NCI-H510A (cell line): ENCODE data around the gene C8B.

Experiments
- DNase-seq: peaks from one replicate; lab custom pipeline; 2025; lab: John Stamatoyannopoulos, UW

C8B gene

DNA sequence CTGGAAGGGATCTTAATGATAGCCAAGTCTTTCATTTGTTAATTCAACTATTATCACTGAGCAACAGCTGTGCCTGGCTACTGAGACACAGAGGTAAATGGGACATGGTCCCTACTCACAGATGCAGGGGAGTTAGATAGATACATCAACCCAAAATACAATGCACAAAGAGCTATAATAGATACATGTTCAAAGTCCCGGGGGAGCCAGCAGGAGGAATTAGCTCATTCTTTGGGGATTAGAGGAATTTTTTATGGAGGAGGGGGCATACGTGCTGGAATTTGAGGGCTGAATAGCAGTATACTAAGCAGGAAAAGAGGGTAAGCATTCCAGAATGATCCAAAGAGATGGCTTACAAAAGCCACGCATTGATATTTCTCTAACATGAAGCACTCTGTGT is 34.6 kb downstream of the C8B start:
- DNase-seq, result no peak

DNA sequence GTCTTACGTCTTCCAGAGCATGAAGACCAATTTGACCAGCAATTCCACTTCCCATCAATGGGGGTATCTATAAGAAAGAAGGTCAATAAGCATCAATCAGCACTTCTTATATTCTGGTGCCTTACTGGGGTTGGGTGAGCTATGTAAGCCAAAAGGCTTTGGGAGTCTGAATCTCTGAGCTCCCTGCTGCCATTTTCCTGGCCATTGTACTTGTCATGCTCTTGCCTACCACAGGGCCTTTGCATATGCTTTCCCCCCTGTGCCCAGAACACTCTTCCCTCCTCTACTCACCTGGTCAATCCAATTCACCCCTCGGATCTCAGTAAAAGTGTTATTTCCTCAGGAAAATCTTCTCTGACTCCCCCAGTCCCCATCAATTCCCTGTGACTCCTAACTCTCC is 36.3 kb downstream of the C8B start:
- no peak for DNase-seq

- no peak for DNase-seq
Observed at GRCh38 chr1:56927986-56928385, 37.8 kb downstream of the C8B start.

- DNase-seq, result no peak
Observed at GRCh38 chr1:56927171-56927570, 38.6 kb downstream of the C8B start.

DNA sequence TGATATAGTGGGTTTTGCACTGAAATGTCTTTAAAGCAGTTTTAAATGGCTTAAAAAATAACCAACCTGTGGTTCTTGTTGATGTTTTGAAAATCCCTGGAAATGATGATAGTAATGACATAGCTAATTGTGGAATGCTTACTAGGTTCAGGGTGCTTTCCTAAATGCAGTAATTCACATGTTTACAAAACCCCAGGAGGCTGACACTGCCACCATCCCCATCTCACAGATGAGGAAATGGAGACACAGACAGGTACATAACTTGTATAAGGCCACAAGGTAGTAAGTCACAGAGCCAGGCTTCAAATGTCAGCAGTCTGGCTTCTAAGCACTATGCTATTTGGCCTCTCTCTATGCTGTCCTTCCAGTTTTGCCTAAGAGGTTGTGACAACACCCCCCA is 40.6 kb downstream of the C8B start:
- DNase-seq, result no peak

DNA sequence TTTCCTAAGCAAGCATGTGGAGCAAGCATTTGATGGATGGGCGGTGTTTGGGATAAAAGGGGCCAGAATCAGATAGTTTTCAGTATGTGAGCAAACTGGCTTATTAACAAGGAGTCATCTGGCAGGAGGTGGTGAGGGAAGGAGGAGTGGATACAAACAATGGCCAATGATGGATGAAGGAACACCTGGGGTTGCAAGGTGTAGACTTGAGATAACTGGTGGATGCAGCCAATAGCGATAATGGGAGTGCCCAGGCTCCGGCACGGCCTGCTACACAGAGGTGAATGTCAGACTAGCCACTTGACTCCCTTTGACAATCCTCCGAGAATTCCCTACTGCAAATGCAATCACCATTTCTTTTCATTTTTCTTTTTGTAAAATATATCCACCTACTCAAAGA is 41.7 kb downstream of the C8B start:
- no peak for DNase-seq

GRCh38 chr1:56923201-56923600 is 42.6 kb downstream of the C8B start:
- DNase-seq, result no peak

GRCh38 chr1:56922507-56922906 is 43.3 kb downstream of the C8B start:
- DNase-seq, result no peak

DNA sequence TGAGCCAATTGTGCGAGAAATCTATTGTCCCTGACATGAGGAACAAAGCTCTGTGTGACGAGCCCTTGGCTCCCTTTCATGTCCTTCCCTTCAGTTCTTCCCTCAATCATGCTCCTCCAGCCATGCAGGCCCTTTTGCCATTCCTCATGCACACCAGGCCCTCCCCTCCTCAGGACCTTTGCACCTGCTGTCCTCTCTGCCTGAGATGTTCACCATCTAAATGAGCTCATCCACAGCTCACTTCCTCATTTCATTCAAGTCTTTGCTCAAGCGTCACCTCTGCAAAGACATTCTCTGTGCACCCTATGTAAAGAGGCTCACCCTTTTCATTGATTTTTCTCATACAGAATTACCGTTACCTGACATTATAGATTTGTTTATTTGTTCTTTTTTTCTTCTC is 43.7 kb downstream of the C8B start:
- no peak for DNase-seq

DNA sequence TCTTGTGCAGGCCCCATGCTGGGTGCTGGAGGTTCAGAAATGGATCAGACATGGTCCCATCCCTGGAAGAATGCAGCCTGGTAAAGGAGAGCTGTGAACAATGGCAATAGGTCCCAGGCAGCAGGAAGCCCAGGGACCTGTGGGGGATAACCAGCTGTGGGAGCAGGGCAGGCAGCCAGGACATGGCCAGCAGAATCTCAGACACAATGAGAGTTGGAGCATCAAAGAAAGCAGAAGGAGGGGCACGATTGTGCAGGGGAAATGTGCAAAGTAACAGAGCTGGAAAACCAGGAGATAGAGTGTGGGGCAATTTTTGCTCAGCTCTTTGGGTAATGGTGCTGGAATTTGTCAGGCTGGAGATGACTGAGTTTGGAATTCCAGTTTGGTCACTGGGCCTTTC is 44.3 kb downstream of the C8B start:
- DNase-seq, result no peak

DNA sequence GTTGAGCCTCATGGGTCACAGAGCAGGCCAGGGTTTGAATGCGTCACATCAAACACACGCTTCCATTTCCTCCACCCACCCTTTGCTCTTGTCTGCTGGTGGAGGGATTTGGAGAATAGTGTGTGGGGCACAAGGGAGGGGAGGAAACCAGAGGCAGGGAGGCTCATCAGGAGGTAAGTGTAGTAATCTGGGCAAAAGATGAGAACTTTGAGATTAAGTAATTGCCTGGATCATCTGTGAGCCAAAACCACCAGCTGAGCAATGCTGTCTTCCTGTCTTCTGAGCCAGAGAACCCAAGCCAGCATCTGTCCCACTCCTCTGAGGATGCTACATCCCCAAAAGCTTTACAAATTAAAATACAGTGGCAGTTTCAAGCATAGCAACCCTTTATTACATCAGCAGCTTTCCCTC is 45.2 kb downstream of the C8B start:
- no peak for DNase-seq

GRCh38 chr1:56917356-56917755 is 48.5 kb downstream of the C8B start:
- DNase-seq, result no peak

GRCh38 chr1:56916630-56917029 is 49.2 kb downstream of the C8B start:
- DNase-seq, result no peak

DNA sequence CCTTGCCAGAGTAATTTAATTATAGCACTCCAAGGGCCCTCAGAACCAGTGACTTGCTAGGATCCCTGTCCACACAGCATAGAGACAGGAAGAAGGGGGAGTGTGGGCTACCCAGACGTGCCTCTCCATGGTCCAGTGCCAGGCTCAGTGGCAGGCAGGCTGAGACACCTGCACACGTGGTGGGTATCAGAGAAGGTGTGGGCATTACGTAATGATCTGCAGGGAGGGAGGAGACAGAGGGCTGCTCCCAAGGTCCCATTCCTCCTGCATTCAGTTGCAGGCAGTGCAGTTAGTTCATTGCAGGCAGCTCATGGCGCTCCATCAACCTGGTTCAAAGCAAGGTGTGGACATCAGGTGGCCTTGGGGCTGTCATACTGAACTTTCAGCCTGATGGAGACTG is 49.9 kb downstream of the C8B start:
- DNase-seq, result peak; percentile 77

DNA sequence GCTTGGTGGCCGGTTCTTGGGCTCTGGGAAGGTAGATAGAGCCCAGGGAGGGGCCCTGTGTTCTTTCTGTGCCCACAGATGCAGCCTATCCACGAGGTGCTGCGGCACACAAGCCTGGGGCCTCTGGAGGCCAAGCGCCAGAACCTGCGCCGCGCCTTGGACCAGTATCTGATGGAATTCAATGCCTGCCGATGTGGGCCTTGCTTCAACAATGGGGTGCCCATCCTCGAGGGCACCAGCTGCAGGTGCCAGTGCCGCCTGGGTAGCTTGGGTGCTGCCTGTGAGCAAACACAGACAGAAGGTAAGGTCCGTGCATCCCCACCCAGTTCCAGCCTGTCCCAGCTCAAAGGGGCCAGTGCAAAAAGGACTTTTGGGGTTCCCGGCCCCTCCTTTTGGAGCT is 53.5 kb downstream of the C8B start:
- DNase-seq, result no peak

DNA sequence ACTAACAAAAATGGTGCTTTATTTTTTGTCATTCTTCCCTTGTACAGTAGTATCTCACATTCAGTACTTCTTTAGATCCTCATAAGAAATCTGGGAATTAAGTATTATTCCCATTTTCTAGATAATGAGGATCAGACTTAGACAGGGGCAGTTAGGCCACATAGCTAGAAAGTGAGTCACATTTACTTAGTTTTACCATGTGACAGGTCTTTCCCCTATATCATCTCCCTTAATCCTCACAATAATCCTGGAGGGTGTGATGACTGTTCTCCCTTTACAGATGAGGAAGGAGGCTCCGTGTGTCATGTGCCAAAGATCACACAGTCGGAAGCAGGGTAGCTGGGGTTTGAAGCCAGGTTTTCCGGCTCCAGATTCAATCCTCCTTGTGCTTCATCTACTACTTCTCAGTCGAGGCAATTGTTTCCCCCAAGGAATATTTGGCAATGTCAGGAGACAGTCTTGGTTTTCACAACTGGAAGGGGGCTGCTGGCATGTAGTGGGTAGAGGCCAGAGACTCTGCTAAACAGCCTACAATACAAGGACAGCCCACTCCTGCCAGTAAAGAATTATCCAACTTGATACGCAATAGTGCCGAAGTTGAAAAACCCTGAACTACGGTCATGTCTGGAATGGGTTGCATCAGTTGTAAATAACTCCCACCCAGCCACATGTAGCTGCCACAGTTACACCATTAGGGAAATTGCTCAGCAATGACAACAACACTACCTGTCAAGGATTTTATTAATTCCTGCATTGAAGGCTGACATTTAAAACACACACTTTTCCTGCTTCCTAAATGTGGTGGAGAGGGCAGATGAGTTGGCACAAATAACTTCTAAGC is 54.5 kb downstream of the C8B start:
- no peak for DNase-seq

GRCh38 chr1:56910441-56910985 is 55.3 kb downstream of the C8B start:
- no peak for DNase-seq

DNA sequence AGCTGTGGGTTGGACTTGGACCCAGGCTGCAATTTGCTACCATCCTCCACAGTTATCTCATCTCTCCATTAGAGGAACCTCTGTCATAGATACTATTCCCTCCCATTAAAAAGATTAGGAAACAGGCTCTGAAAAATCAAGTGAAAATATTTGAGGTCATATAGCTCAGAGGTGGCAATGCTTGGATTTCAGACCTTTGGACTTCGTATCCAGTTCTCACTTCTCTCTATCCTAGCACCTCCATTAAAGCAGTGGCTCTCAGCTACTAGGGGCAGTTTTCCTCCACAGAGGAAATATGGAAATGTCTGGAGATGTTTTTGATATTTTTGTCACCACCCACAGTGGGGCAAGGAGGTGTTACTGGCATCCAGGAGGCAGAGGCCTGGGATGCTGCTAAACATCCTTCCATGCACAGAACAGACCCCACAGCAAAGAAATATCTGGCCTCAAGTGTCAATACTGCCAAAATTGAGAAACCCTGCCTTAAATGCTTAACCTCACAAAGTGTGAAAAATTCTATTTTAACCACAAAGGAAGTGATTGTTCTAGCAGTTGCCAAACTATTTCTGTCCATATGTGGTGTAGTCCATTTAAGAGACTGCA is 57.1 kb downstream of the C8B start:
- no peak for DNase-seq

DNA sequence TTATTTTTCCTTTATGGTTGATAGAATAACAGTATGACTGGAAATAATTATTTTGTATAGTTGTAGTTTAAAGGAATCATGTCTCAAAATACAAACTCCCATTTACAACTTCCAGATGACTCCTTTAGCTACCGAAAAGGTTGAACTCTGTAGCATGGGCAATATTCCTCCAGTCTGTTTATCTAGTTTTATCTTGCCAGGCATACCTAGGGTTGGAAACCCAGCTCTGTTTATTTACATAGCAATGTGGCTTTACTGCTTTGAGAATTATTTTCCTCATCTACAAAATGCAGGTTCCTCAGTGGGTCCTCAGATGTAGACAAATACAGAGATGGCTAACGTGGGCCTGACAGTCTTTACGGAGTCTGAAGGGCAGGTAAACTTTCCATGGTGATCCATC is 60.1 kb downstream of the C8B start:
- DNase-seq, result no peak

DNA sequence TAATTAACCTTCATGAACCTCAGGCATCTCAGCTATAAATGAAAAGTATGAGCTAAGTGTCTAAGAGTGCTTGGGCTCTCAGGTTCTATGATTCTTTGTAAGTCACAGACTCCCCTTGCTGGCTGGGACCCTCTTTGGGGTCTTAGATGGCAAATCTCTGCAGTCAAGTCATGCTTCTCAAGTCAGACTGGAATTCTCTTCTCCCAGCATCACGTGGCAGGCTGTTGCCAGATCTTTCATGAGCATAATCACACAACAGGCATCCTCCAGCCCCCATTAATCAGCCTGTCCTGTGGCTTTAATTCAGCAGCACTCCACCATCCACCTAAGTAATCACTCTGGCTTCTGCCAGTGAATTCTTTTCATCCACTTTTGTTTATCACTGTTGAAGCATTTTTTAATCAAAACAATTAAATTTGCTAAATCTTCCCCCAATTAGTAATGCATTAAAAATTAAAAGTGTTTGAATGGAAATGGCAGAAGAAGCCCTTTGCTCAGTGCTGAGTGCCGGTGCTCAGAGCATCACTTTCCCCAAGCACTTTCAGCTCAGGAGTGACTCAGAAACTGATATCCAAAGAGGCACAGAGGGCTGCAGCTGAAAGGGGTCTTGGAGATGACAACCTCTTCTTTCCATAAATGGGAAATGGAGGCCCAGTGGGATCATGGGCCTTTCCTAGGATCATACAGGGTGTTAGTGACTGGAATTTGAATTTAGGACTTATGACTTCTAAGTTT is 61.0 kb downstream of the C8B start:
- DNase-seq, result no peak

DNA sequence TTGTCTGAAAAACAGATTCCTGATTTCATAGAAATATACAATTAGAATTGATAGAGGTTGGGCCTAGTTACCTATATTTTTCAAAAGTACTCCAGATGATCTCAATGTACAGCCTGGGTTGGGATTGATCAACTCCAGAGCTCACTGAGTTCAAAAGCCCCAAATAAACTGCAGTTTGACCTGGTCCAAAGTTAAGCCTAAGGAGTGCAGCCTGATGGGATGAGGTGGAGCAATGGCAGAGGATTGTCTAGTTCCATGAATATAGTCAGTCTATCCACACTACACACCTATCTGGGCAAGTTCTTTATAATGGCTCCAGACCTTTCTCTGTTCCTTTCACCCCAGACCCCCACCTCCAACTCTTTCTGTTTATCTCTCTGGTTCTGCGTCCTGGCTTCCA is 62.0 kb downstream of the C8B start:
- DNase-seq, result no peak

GRCh38 chr1:56901716-56902115 is 64.1 kb downstream of the C8B start:
- DNase-seq, result no peak

- DNase-seq, result no peak
Observed at GRCh38 chr1:56898879-56899278, 66.9 kb downstream of the C8B start.
